ENCODE measurements around the gene KRT79.
"Not testable (repeated sequence)": the region's sequence is repeated elsewhere in the genome, so short reads cannot be mapped to it uniquely, and the experiment has no call there.

The KRT79 gene

DNA sequence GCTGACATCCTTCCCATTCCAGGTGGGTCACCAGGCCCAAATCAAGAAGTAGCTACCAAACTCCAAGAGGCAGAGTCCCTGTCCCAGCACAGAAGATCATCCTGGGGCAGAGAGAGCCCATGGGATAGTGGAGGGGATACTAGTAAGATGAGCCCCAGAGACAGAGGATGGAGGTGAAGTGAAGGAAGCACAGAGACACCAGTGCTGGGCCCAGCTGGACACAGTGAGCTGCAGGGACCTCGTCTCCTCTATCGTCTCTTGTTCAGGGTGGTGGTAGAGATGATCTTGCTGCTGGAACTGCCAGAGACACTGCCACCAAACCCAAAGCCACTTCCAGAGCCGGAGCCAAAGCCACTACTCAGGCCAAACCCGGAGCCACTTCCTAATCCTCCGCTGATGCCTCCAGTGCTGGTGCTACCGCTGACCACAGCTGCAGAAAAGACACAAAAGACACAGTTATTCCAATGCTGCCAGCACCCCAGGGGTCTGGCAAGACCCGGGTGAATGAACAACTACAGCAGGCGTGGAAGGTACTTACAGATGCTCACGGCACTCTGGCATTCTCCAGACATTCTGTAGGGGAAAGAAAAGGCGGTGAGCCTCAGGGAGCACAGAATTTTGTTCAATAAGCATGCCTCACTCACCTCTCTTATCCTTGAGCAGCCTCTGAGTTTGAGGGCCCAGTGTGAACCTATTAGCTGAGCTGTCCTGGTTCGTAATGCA, 27.1 kb downstream of the KRT79 start:
- DNase-seq (ENCODE audit: low read depth in 2 of 2), result no peak

DNA sequence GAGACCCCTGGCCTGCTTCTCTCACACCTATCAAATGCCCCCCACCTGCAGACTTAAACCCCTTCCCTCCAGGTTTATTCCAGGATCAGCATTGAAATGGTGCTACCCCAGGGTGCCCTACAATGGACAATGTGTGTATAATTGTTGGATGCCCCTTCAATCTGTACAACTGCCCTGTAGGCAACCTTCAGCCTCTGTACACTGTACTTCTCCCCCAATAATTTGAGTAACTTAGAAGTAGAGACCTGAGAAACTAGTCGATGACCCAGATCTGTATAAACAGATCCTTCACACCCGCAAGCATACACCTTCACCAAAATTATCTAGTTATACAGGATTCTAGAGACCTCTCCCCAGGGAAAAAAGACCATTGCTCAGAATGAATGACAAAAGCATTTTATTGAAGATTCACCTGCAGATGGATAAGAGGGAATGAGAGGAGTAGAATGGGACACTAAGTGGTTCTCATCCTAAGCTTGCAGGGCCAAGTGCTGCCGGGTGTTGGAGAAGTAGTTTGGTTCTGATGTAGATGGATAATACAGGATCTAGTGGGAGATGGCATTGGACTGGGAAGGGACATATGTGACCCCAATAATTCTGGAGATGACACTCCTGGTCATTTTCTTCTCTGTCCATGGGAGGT, 27.8 kb downstream of the KRT79 start:
- DNase-seq (ENCODE audit: low read depth in 2 of 2), result no peak

DNA sequence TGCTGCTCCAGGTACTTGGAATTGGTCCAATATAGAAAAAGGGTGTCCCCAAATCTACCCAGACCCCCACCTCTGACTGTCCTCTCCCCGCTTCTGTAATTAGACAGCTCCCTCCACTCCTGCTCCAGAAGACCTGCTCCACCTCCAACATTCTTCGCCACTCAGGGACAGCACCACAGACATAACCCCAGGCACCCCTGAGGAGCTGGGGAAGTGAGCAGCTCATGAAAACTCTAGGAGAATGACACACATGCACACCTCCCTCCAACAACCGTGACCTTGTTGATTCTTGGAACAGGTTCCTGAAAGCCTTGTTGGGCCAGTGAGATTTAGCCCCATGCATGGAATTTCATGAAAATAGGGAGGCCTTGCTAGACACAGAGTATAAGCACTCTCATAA, 28.4 kb downstream of the KRT79 start:
- no peak for DNase-seq (ENCODE audit: low read depth in 2 of 2)

DNA sequence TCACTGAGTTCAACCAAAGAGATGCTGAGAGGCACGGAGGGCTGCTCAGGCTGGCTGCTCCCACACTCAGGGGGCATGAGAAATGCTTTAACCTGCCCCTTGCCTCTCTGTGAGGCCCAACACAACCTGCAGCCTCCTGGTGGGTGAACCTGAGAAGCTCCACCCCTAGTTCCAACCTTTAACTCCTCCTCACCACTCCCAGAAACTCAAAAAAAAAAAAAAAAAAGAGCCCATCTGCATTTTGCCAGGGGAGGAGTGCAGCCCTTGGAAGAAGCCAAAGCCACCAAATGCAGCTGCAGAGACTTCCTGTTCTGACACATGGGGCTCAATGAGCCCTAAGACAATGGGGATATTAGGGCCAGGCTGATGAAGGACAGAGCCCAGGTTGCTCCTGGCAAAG, 29.1 kb downstream of the KRT79 start:
- DNase-seq (ENCODE audit: low read depth in 2 of 2), result no peak

DNA sequence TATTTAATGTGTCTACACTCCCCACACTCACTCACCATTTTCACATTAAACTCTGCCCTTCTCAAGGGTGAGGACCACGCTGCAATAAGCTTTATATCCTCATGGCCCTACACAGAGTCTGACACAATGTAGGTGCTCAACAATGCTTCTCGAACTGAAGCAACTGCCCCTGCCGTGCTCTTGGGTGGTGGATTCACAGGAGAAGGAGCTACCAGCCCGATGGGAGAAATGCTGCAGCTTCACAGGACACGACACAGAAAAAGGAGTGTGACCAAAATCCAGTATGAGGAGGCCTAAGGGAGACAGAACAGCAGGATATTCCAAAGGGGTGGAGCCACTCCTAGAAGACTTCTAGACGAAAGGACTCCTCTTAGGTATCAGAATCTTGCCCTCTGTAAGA, 31.7 kb downstream of the KRT79 start:
- no peak for DNase-seq (ENCODE audit: low read depth in 2 of 2)

DNA sequence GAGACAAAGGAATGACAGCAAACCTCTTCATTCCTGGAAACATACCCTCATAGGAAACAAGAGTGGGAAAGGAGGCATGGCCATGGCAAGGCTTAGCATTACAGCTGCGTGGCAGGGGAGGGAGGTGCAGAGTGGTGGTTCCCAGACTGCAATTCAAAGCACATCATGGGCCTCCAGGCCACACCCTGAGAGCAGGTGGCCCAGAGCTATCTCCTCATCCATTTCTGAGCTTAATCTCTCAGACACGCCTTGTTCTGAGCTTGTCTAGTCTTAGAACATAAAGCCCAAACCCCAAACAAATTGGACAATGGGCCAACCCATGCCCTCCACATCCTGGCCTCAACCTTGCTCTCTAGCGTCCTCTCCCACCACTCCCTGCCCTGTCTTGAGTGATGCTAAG, 32.3 kb downstream of the KRT79 start:
- no peak for DNase-seq (ENCODE audit: low read depth in 2 of 2)

DNA sequence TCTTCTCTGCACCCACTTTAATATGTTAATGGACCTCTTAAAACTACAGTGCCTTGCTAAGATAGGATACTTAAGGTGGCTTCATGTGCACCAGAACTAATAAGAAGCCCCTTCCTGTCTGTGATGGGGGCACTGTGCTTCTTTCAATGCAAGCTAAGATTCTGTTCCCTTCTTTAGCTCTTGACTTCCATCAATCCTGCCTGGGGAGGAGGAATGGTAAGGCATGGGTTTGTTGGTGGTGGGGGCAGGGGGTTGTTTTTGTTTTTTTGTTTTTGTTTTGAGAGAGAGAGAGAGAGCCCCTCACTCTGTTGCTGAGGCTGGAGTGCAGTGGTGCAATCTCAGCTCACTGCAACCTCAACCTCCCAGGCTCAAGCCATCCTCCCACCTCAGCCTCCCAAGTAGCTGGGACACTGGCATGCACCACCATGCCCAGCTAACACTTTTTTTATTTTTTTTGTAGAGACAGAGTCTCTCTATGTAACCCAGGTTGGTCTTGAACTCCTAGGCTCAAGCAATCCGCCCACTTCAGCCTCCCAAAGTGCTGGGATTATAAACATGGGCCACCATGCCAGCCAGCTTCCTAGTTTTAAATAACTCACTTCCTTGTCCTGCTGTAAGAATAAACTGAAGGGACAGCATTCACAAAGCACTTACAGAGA, 33.7 kb downstream of the KRT79 start:
- DNase-seq (ENCODE audit: low read depth in 2 of 2), result no peak

DNA sequence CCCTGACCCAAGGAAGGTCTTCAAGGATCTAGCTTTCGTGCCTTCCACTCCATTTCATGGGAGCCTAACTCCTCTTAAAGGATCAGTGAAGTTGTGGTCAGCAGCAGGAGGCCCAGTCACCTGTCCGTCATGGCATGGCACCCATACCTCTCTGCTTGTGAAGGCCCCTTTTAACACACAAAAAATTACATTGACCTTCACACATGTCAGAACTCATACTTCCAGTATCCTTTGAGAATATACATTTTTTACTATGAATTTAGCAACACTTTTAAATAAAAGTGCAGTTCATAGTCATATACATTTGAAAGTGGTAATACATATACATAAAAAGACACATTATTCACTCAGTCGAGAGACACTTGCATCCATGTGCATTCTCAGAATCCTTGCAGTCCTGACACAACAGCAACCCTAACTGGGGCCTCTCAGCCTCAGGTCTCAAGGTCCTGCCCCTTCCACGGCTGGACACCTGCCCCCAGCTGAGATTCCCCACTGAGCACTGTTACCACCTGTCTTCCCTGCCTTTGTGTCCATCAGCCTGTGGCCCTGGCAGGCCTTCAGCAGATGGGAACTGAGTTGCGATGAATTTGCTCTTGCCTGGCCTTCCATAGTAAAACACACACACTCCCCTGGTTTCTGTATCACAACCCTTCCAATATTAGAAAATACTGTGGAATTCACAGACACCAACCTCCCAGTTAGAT, 34.5 kb downstream of the KRT79 start:
- no peak for DNase-seq (ENCODE audit: low read depth in 2 of 2)

DNA sequence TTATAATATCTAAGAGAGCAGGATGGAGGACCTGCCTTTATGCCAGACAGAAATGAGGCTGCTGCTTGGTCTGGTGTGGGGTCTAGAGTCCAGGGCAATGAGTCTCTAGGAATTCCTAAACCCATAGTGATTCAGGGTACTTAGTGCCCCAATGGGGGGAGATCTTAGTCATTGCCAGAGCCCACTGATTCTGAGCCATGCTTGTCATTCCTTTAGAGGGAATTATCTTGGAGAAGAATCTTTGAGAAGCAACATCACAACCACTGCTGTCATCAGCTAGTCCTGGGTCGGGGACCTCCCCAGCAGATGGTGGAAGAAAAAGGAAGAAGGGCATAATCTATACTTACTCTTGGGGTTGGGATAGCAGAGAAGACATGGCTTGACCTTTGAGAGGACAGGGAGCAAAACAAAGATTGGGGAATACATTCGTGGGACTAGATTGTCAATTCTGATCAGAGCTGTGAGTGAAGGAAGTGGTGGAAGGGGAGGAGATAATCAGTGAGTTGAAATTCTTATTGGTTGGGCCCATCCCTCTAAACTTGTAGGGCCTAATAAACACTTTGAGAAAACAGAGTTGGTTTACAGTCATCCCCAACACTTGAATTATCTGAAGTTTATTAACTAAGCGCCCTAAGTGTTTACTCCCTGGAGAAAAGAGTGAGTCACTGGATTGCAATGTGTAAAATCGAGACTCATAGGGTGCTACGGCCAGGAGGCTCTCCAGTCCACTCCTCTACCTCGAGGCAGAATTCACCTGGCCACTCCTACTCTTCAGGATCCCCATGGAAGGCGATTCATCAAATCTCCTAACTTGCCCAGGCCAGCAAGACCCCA, 35.2 kb downstream of the KRT79 start:
- no peak for DNase-seq (ENCODE audit: low read depth in 2 of 2)

DNA sequence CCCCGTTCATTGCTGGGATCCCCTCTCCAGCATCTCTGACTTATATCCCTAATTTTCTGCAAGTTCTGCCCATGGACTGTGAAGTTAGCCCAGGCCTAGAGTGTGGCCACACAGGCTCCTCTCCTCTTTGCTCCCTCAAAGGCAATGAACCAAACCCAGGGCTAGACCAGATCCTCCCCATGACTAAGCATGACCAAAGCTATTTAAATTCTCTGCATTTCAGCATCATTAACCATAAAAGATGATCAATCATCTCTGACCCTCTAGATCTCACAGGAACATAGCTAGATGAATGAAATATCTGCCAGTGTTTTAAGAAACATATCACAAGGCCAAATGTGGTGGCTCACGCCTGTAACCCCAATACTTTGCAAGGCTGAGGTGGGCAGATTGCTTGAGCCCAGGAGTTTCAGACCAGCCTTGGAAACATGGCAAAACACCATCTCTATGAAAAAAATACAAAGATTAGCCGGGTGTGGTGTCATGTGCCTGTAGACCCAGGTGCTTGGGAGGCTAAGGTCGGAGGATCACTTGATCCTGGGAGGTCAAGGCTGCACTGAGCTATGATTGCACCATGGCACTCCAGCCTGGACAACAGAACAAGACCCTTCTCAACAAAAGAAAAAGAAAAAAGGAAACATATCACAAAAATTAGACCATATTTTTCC, 36.0 kb downstream of the KRT79 start:
- no peak for DNase-seq (ENCODE audit: low read depth in 2 of 2)

DNA sequence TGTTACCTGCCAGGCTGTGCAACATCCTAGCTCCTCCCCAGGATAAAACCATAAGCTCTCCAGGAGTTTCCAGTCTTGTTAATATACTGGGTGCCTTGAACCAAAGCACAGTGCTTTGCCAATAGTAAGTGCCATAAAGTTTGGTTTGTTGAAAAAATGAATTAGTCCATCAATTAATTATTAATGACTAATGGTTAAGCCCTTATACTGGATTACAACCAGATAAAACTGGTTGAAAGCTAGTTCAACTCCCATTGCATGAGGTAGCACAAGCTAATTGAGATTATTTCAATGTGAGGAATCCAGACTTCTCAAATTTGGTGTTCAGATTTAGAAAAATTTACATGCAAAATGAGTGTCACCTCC, 36.6 kb downstream of the KRT79 start:
- DNase-seq (ENCODE audit: low read depth in 2 of 2), result no peak

DNA sequence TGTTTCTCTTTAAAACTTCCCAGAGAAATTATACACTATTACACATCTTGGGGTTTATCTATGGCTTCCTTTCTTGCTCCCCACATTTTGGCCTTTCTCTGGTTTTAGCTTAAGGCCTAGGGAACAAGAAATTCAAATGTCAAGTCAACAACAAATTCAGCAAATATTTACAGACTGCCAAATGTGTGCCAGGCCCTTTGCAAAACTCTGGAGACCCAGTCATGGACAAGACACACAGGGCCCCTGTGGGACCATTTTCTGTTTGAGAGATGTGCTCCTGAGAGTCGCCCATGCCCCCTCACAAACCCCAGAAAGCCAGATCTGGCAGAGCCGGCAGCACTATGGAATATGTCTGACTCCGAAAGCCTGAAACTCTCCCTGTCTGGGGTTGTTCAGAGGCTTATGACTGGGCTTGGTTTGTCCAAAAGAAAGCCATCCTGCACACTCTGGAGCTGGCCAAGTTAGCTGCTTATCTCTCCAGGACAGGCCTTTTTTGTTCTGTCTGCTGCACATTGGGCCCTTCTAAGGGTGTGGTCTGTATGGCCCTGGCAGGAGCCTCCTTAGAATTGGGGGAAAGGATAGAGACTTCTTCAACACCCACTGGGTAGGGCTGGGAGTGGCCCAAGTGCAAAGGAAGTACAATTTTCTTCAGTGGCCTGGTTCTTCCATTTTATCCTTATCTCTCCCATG, 37.1 kb downstream of the KRT79 start:
- no peak for DNase-seq (ENCODE audit: low read depth in 2 of 2)

DNA sequence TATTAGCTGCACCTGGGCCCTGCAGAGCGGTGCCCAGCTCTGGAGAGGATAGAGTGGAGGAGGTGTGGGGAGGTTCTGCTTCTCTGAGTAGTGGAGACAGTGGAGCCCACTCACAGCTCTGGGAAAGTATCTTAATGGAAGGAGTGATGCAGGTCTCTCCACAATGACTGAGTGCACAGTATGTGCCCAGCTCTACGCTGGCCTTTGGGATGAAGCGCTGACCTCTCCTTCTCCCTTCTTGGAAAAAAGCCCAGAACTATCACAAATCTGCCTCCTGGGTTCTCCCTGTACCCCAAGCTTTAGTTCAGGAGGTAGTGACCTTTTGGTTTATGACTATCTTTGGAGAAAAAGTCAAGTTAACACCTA, 37.7 kb downstream of the KRT79 start:
- DNase-seq (ENCODE audit: low read depth in 2 of 2), result no peak

DNA sequence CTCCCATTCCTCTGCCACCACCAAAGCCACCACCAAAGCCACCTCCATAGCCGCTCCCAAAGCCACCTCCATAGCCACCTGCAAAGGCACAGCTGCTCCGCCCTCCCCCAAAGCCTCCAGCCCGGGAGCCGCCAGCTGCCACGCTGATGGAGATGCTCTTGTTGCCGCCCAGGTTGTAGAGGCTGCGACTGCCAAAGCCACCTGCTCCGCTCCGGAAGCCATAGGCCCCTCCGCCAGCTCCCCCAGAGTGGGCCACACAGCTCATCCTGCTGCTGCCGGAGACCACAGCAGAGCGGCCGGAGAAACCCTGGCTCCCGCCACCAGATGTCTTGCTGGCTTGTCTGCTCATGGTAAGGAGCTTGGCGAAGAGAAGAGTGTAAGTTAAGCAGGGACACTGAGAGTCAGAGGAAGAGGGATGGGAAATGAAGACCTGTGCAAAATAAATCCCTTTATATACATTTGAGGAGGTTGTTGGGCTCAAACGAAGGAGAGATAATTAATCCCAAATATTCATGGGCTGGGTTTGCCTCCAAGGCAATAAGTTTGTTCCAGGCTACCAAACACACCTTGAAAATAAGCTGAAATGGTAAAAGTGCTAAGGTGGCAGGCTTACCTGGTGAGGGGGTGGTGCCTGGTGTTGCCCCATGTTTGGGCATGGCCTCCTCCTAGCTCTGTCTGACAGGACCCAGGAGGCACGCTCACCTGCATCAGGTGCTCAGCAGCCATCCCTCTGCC, 38.2 kb downstream of the KRT79 start, which contains the start of gene KRT3:
TSS of gene KRT3 (minus strand) at position 424 of the 735 bp plus-strand sequence. CDS start at position 349, 75 bp downstream.
- DNase-seq (ENCODE audit: low read depth in 2 of 2), result no peak

DNA sequence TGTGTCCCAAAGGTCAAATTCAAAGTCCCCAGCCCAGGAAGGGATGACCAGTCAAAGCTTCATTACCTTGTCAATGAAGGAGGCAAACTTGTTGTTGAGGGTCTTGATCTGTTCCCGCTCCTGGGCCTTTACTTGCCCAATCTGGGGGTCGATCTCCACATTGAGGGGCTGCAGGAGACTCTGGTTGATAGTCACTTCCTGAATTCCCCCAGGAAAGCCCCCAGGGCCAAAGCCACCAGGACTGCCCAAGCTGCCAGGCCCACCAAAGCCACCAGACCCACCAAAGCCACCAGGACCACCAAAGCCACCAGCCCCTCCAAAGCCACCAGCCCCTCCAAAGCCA, 38.8 kb downstream of the KRT79 start:
- not testable (repeated sequence) for DNase-seq (ENCODE audit: low read depth in 2 of 2)

DNA sequence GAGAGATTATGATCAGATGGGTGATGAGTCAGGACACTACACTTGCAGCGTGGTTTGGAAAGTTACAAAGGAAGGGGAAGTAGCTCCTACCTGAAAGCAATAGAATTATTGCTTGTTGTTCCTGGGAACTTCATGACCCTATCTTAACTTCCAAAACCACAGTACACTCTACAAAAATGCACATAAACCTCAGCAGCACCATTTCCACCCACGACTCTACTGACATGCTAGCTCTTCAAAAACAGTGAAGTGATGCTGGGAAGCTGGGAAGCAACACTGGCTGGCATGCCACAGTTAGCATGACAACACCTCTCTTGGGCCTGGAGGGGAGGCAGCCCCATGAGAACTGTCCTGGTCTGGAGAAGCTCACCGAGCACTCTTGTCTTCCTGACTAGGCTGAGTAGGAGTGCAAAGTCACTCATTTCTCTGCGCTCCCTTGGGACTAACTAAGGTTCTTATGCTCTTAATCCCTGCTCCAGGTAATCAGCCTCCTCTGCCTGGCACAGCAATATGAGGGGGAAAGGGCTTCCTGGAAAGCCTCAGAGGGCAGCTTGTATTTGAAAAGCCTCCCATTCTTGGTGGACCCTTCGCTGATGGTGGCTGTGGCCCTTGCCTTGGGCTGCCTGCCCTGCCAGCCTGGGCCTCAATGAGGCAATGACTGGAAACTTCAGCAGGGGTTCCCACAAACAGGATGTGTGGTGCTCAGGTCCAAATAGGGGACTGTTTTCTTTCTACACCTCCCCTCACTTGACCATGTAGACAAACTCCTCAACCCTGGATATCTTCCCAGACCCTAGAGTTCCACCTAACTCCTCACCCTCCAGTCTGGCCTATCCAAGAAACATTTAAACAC, 39.4 kb downstream of the KRT79 start:
- DNase-seq (ENCODE audit: low read depth in 2 of 2), result no peak

DNA sequence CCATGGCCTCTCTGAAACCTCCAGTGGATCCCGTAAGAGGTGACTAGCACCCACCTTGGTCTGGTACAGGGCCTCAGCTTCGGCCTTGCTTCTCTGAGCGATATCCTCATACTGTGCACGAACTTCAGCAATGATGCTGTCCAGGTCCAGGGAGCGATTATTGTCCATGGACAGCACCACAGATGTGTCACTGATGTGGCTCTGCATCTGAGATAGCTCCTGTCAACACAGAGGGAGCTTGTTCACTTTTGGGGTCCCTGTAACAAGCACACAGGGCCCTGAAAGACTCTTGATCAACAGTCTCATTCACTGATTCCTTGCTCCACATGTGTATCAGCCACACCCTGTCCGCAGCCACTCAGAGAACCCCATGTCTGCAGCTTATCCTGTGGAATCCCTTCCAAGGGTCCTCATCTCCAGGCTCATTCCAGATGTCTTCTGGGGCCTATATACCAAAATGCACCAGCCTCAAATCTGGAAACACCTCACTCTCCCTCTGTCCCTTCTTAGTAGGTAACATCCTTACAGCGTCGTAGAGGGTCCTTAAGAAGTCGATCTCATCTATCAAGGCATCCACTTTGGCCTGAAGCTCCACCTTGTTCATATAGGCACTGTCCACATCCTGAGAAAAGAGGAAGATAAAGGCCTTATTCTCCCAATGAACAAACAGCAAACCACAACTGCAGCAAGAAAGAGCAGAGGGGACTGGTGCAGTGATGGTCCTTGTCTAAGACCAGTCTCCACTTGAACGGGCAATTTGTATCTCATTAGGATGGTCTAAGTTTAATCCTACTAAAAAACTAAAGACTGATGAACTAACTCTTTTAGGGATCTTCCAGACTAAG, 41.7 kb downstream of the KRT79 start:
- DNase-seq (ENCODE audit: low read depth in 2 of 2), result no peak

Measured in stimulated activated CD4-positive, alpha-beta T cell treated with anti-CD3 and anti-CD28 coated beads, Interleukin-15, amount 100 ng/mL, for 48 hours (primary cell).